ENCODE results near the gene CLEC12A. TPM values are rescaled to one million over a fixed set of nuclear protein-coding genes. Genes with fewer than 3 reads are reported as not detected.
"Not testable (repeated sequence)": the region's sequence is repeated elsewhere in the genome, so short reads cannot be mapped to it uniquely, and the experiment has no call there.

The CLEC12A gene
- polyA plus RNA-seq, 2 of the 4 experiments (the other 2 are of a cell fraction) = not detected

- FAIRE-seq (no peak), ATAC-seq (no peak), DNase-seq (ENCODE audit: low read depth in 1 of 2, low spot score in 1 of 2) (no peak)
- no peak overlapping the region for H3K27ac ChIP-seq
- ChIA-PET CTCF (no interaction called here), POLR2A (no interaction called here)
- TF ChIP-seq FOSL2 (IDR thresholded peaks at IDR 0.05) (no peak), FOSL2 (CRISPR knock-in tag; IDR thresholded peaks at IDR 0.05) (no peak), EP300 (IDR thresholded peaks at IDR 0.05) (no peak), ESRRA (IDR thresholded peaks at IDR 0.05; ENCODE audit: borderline replicate concordance, low read length) (no peak), BHLHE40 (IDR thresholded peaks at IDR 0.05; ENCODE audit: low read depth, low read length) (no peak), HES2 (IDR thresholded peaks at IDR 0.05) (no peak), RNF2 (IDR thresholded peaks at IDR 0.05; ENCODE audit: borderline replicate concordance, low read depth) (no peak), MAZ (IDR thresholded peaks at IDR 0.05; ENCODE audit: borderline replicate concordance, low read depth, low read length) (no peak), HOXA7 (CRISPR knock-in tag; IDR thresholded peaks at IDR 0.05) (no peak), HOXB5 (CRISPR knock-in tag; IDR thresholded peaks at IDR 0.05) (no peak), ZNF302 (CRISPR knock-in tag; IDR thresholded peaks at IDR 0.05) (no peak), JUNB (IDR thresholded peaks at IDR 0.05) (no peak)
- TF ChIP-seq, protein P1, sequence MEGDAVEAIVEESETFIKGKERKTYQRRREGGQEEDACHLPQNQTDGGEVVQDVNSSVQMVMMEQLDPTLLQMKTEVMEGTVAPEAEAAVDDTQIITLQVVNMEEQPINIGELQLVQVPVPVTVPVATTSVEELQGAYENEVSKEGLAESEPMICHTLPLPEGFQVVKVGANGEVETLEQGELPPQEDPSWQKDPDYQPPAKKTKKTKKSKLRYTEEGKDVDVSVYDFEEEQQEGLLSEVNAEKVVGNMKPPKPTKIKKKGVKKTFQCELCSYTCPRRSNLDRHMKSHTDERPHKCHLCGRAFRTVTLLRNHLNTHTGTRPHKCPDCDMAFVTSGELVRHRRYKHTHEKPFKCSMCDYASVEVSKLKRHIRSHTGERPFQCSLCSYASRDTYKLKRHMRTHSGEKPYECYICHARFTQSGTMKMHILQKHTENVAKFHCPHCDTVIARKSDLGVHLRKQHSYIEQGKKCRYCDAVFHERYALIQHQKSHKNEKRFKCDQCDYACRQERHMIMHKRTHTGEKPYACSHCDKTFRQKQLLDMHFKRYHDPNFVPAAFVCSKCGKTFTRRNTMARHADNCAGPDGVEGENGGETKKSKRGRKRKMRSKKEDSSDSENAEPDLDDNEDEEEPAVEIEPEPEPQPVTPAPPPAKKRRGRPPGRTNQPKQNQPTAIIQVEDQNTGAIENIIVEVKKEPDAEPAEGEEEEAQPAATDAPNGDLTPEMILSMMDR (IDR thresholded peaks at IDR 0.05) = no peak
- H3K4me1 ChIP-seq = no peaks in the 10 kb centered on the region
- H3K4me3 ChIP-seq = no peak overlapping the region
- no peak overlapping the region for H3K4me2 ChIP-seq
- 54% methylated on average over 3 of the region's 3 CpGs for WGBS (ENCODE audit: missing lambda C conversion rate)
- no peaks in the 10 kb centered on the region for H3K9me3 ChIP-seq
Measured at GRCh38 chr12:9948606-9949296, 22.5 kb upstream of the CLEC12A start.

GRCh38 chr12:9951026-9951675 is 20.1 kb upstream of the CLEC12A start:
- DNase-seq (ENCODE audit: low read depth in 1 of 2, low spot score in 1 of 2) (no peak), FAIRE-seq (no peak), ATAC-seq (no peak)
- H3K9me3 ChIP-seq = no peaks in the 10 kb centered on the region
- H3K4me2 ChIP-seq = no peak overlapping the region
- H3K27ac ChIP-seq = no peak overlapping the region
- ChIA-PET POLR2A (no interaction called here), CTCF (no interaction called here)
- no peaks in the 10 kb centered on the region for H3K4me1 ChIP-seq
- H3K4me3 ChIP-seq = no peak overlapping the region
- TF ChIP-seq JUNB (IDR thresholded peaks at IDR 0.05) = no peak
- TF ChIP-seq RCOR1 (IDR thresholded peaks at IDR 0.05; ENCODE audit: low read depth, low read length) = no peak
- TF ChIP-seq ZNF302 (CRISPR knock-in tag; IDR thresholded peaks at IDR 0.05) = no peak
- TF ChIP-seq HOXB5 (CRISPR knock-in tag; IDR thresholded peaks at IDR 0.05) = no peak
- WGBS (ENCODE audit: missing lambda C conversion rate) = 52% methylated on average over 5 of the region's 5 CpGs

- FAIRE-seq; DNase-seq (ENCODE audit: low read depth in 1 of 2, low spot score in 1 of 2); H3K4me1 ChIP-seq; H3K27ac ChIP-seq; CTCF ChIA-PET; H3K4me2 ChIP-seq; ATAC-seq; H3K9me3 ChIP-seq; POLR2A ChIA-PET; H3K4me3 ChIP-seq: not testable (repeated sequence)
- WGBS (ENCODE audit: missing lambda C conversion rate) = no CpG with 5 or more reads among the region's 55 CpGs
Measured at GRCh38 chr12:9952954-9953729, 18.1 kb upstream of the CLEC12A start.

GRCh38 chr12:9957834-9958233 is 13.4 kb upstream of the CLEC12A start:
- no peak overlapping the region for H3K27ac ChIP-seq
- H3K9me3 ChIP-seq = no peaks in the 10 kb centered on the region
- CTCF ChIA-PET = no interaction called here
- POLR2A ChIA-PET = no interaction called here
- no peak for ATAC-seq
- H3K4me2 ChIP-seq = no peak overlapping the region
- FAIRE-seq = no peak
- no peaks in the 10 kb centered on the region for H3K4me1 ChIP-seq
- no peak for DNase-seq (ENCODE audit: low read depth in 1 of 2, low spot score in 1 of 2)
- H3K4me3 ChIP-seq = no peak overlapping the region
- TF ChIP-seq FOXS1 (CRISPR knock-in tag; IDR thresholded peaks at IDR 0.05) (no peak), HEYL (CRISPR knock-in tag; IDR thresholded peaks at IDR 0.05) (no peak), RAD21 (conservative IDR thresholded peaks at IDR 0.05 in 1 of 2, IDR thresholded peaks at IDR 0.05 in 1 of 2) (no peak), ELK1 (IDR thresholded peaks at IDR 0.05; ENCODE audit: low read depth, low read length) (no peak), CBX2 (IDR thresholded peaks at IDR 0.05; ENCODE audit: borderline replicate concordance, low read depth) (no peak), JUN (IDR thresholded peaks at IDR 0.05) (no peak), REST (IDR thresholded peaks at IDR 0.05) (no peak), GATA3 (IDR thresholded peaks at IDR 0.05; ENCODE audit: borderline replicate concordance) (no peak)
